Retinal pigment epithelial cell (primary cell): ENCODE measurements around the gene CD48.
"Not testable (repeated sequence)": the region's sequence is repeated elsewhere in the genome, so short reads cannot be mapped to it uniquely, and the experiment has no call there.

Experiments used
- DNase-seq: peaks from one replicate; pipeline ENCODE4 v3.0.0-alpha.2; 2010; ENCODE audit warnings: low read depth
- H3K4me3 ChIP-seq: 2 replicates; pipeline ENCODE4 v1.5.1; 2011; ENCODE audit warnings: mild to moderate bottlenecking, low read length, control low read depth, moderate library complexity
- TF ChIP-seq, protein P1 (sequence below): conservative IDR thresholded peaks from 2 replicates; pipeline ENCODE4 v1.5.1; 2011; ENCODE audit warnings: low read depth, low read length, control low read depth, inconsistent platforms

The CD48 gene

GRCh38 chr1:160659566-160659965 lies 52.1 kb downstream of the CD48 start:
- no peak overlapping the region for H3K4me3 ChIP-seq
- TF ChIP-seq, protein P1, sequence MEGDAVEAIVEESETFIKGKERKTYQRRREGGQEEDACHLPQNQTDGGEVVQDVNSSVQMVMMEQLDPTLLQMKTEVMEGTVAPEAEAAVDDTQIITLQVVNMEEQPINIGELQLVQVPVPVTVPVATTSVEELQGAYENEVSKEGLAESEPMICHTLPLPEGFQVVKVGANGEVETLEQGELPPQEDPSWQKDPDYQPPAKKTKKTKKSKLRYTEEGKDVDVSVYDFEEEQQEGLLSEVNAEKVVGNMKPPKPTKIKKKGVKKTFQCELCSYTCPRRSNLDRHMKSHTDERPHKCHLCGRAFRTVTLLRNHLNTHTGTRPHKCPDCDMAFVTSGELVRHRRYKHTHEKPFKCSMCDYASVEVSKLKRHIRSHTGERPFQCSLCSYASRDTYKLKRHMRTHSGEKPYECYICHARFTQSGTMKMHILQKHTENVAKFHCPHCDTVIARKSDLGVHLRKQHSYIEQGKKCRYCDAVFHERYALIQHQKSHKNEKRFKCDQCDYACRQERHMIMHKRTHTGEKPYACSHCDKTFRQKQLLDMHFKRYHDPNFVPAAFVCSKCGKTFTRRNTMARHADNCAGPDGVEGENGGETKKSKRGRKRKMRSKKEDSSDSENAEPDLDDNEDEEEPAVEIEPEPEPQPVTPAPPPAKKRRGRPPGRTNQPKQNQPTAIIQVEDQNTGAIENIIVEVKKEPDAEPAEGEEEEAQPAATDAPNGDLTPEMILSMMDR = no peak
- no peak for DNase-seq

- no peak overlapping the region for H3K4me3 ChIP-seq
- TF ChIP-seq, protein P1 = no peak
- DNase-seq = no peak
Measured at GRCh38 chr1:160658814-160659193, 52.8 kb downstream of the CD48 start.

DNA sequence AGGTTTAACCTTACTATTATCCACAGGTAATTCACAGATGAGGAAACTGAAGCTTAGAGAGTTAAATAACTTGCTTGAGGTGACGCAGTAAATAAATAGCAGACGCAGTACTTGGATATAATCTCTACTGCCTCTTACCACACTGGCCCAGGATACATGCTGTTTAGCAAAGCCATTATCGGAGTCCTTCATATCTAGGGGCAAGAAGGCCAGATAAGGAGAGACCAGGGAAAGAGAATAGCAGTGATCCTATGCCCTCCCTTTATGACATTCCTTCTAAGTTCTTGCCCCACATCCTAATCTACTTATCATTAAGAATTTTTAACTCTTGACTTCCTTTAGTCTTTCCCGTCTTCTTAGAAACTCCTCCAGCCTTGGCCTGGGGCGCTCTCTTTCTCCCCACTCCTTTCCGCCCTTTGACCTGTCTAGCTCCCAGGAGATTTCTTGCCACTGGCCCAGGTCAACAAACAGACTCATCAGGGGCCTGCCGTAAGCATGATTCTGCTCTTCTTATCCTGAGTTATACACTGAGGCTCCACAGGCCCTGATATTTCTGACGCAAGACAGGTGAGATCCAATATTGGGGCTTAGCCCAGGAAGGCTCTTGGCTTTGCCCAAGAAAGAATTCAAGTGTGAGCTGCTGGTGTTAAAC lies 53.3 kb downstream of the CD48 start:
- DNase-seq = no peak
- H3K4me3 ChIP-seq = no peak overlapping the region
- TF ChIP-seq, protein P1 = no peak

GRCh38 chr1:160657250-160657781 lies 54.3 kb downstream of the CD48 start:
- DNase-seq = no peak

GRCh38 chr1:160656737-160657136 lies 54.9 kb downstream of the CD48 start:
- TF ChIP-seq, protein P1 = no peak
- no peak overlapping the region for H3K4me3 ChIP-seq
- no peak for DNase-seq

More at GRCh38 chr1:160657250-160657781, 54.3 kb downstream of the CD48 start:
- TF ChIP-seq, protein P1 = no peak
- no peak overlapping the region for H3K4me3 ChIP-seq

DNA sequence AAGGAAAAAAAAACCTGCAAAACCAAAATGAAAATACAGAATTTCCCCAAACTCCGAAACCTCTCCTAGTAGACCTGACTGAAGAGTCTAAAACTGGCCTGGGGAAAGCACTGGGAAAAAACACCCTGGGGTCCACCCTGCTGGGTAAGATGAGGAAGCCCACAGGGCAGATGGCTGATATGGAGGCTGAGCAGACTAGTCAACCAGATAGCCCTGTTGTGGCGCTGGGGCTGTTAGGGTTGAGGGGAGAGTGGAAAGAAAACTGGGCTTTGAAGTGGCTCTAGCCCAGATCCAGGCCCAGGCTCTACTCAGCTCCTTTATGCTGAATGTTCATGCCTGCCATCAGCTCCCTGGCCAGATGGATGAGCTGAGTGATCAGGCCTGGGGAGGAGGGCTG lies 58.0 kb downstream of the CD48 start:
- TF ChIP-seq, protein P1 = no peak
- no peak for DNase-seq
- no peak overlapping the region for H3K4me3 ChIP-seq

DNA sequence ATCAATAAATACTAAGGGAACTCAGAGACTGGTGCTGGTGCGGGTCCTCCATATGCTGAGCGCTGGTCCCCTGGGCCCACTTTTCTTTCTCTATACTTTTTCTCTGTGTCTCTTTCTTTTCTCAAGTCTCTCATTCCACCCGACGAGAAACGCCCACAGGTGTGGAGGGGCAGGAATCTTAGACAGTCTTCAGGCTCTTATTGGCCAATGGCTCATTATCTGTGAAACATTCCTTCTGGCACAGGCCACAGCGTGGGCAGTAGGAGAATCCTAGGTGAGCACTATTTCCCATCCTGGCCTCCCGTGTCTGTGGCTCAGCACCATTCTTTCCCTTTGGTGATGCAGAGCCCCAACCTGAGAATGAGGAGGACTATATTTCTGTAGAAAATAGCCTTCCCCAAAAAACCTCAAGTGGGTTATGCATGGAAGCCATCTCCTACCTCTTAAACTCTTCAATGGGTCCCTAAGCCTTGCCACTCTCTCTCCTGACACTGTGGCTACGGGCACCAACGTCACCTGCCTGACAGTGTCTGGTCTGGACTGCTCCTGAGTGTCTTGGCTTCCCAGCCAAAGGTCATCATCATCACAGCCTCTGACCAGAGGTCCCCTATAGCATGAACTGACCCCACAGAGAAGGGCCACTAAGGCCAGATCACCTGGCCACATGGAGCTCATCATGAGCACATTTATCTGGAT lies 58.5 kb downstream of the CD48 start:
- no peak overlapping the region for H3K4me3 ChIP-seq
- DNase-seq = no peak
- TF ChIP-seq, protein P1 = no peak

DNA sequence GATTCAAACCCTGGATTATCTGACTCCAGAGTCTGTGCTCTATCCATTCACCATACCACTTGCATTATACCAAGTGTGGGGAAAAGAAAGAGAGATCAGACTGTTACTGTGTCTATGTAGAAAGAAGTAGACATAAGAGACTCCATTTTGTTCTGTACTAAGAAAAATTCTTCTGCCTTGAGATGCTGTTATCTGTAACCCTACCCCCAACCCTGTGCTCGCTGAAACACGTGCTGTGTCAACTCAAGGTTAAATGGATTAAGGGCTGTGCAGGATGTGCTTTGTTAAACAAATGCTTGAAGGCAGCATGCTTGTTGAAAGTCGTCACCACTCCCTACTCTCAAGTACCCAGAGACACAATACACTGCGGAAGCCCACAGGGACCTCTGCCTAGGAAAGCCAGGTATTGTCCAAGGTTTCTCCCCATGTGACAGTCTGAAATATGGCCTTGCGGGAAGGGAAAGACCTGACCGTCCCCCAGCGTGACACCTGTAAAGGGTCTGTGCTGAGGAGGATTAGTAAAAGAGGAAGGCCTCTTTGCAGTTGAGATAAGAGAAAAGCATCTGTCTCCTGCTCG lies 59.5 kb downstream of the CD48 start:
- not testable (repeated sequence) for H3K4me3 ChIP-seq

More for the DNA sequence above, 59.5 kb downstream of the CD48 start:
- peak; percentile 33 for DNase-seq
